Measurements from ENCODE around the gene USP36.

Gene USP36

DNA sequence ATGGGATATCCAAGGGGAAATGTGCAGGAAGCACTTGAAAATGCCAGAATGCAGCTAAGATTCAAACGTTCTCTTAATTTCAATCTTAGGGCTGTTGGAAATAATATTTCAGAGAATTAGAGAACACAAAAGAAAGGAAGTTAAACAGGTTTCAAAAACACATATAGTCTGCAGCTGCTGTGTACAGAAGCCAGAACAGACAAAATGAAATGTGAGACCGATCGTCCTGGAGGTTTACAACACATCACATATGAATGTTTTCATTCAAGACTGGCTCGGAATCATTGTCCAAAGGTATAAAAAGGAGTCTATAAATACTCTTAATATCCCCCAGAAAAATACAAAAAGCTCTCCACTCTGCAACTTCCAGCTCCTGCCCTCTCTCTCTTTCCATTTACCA is 72.8 kb downstream of the USP36 start:
- H3K4me3 ChIP-seq (ENCODE audit: low read depth, low read length): no peak overlapping the region

DNA sequence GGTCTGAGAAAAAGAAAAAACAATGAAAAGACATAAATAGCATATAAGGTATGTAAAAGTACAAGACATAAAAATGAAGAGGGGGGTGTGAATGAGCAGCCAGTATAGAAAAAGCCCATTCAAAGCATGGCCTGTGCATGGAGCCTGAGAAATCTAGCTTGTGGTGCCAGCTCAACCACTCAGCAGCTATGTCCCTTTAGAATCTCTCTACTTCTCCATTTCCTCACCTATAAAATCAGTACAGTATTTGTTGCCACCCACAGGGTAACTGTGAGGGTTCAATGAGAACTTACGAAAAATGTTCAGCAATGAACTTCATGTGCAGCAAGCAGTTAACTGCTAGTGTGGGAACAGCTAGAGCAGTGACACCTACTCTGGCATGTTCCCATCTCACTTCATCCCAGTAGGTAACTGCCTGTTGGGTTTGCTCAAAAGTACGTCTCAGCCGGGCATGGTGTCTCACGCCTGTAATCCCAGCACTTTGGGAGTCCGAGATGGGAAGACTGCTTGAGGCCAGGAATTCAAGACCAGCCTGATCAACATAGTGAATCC is 73.8 kb downstream of the USP36 start:
- TF ChIP-seq, protein P1, sequence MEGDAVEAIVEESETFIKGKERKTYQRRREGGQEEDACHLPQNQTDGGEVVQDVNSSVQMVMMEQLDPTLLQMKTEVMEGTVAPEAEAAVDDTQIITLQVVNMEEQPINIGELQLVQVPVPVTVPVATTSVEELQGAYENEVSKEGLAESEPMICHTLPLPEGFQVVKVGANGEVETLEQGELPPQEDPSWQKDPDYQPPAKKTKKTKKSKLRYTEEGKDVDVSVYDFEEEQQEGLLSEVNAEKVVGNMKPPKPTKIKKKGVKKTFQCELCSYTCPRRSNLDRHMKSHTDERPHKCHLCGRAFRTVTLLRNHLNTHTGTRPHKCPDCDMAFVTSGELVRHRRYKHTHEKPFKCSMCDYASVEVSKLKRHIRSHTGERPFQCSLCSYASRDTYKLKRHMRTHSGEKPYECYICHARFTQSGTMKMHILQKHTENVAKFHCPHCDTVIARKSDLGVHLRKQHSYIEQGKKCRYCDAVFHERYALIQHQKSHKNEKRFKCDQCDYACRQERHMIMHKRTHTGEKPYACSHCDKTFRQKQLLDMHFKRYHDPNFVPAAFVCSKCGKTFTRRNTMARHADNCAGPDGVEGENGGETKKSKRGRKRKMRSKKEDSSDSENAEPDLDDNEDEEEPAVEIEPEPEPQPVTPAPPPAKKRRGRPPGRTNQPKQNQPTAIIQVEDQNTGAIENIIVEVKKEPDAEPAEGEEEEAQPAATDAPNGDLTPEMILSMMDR (IDR thresholded peaks at IDR 0.05; ENCODE audit: borderline replicate concordance, insufficient read depth, low read depth, low read length): no peak

More for the DNA sequence above, 72.8 kb downstream of the USP36 start:
- TF ChIP-seq, protein P1 (IDR thresholded peaks at IDR 0.05; ENCODE audit: borderline replicate concordance, insufficient read depth, low read depth, low read length): no peak

DNA sequence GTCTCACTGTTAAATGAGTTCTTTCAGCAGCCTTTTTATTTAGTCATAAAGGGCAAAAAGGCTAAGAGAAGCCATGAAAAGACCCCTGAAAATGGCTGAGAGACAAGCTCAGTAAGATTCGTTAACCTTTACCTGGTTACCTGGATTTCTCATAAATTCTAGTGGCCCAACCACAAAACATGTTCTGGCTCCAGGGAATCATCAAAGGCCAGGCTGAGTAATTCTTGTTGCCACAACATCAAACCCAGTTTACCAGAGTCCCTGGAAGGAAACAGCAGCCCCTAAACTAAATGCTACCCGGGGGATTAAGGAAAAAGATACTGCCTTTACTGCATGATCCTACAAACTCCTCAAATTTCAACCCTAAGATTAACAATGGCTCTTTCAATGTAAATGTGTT is 74.4 kb downstream of the USP36 start:
- no peak overlapping the region for H3K4me3 ChIP-seq (ENCODE audit: low read depth, low read length)
- TF ChIP-seq, protein P1 (IDR thresholded peaks at IDR 0.05; ENCODE audit: borderline replicate concordance, insufficient read depth, low read depth, low read length): no peak

More for the DNA sequence above, 73.8 kb downstream of the USP36 start:
- H3K4me3 ChIP-seq (ENCODE audit: low read depth, low read length): no peak overlapping the region

DNA sequence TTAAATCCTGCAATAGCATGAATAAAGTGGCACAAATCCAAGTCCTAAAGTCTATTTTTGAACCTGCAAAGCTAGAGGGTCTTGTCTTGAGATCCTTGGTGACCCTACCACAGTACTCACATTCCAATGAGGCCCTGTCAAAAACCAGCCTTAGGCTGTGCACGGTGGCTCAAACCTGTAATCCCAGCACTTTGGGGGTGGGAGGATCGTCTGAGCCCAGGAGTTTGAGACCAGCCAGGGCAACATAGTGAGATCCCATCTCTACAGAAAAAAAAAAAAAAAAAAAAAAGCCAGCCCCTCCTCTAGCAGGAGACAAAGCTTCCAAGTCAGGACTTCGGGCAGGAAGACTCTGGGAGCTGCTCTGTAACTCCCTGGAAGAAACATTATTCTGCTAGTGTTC is 74.8 kb downstream of the USP36 start:
- TF ChIP-seq, protein P1 (IDR thresholded peaks at IDR 0.05; ENCODE audit: borderline replicate concordance, insufficient read depth, low read depth, low read length): no peak
- no peak overlapping the region for H3K4me3 ChIP-seq (ENCODE audit: low read depth, low read length)

DNA sequence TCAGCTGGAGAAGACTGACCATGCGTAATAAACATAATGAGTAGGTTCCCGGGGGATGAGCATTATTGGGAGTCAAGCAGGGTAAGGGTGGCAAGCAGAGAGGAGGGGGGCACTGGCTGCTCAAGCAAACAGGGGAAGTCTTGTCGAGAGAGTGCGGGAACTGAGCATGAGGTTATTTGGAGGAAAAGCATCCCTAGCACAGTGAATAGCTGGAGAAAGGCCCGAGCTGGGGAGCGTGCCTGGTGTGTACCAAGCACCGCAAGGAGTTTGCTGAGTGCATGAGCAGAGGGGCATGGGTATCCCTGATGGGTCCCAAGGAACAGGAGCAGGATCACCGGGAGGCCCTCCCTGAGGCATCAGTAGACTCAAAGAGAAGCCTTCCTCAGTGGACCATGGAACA is 75.7 kb downstream of the USP36 start:
- H3K4me3 ChIP-seq (ENCODE audit: low read depth, low read length): no peak overlapping the region
- TF ChIP-seq, protein P1 (IDR thresholded peaks at IDR 0.05; ENCODE audit: borderline replicate concordance, insufficient read depth, low read depth, low read length): no peak

DNA sequence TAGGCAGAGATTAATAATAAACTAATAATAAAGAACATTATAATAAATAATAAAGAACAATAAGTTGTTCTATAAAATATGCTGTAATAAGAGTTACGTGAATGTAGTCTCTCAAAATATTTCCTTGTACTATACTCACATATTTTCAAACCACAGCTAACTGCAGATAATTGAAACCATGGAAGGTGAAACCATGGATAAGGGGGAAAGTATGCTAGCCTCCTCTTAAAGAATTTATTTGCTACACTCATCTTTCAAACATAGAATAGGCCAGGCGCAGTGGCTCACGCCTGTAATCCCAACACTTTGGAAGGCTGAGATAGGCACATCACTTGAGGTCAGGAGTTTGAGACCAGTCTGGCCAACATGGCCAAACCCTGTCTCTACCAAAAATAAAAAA is 77.1 kb downstream of the USP36 start:
- no peak overlapping the region for H3K4me3 ChIP-seq (ENCODE audit: low read depth, low read length)
- TF ChIP-seq, protein P1 (IDR thresholded peaks at IDR 0.05; ENCODE audit: borderline replicate concordance, insufficient read depth, low read depth, low read length): no peak

DNA sequence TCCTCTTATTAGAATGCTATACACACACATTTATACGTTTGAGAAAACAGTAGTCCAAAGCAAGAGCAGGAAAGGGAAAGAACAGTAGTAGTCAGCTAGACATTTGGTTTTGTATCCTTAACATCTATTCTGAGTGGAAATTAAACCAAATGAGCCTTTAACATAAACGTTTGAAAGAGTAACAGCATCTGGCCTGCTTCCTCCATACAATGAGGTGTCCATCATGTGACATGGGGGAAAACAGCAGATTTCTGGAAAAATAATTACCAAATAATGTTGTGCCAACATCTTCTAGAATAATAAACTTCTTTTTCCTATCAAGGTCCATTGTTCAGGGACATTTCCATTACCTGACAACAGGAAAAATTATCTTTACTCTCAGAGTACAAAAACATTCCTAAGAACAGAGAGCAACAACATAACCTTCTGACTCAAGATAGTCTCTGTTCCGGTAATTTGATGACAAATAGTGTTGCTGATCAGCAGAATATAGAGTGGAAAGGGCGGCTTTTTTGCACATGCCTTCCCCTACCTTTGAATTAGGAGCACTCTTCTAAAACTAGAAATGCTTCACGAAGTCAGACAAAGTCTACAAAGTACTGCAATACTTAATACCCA is 78.7 kb downstream of the USP36 start:
- no peak overlapping the region for H3K4me3 ChIP-seq (ENCODE audit: low read depth, low read length)
- TF ChIP-seq, protein P1 (IDR thresholded peaks at IDR 0.05; ENCODE audit: borderline replicate concordance, insufficient read depth, low read depth, low read length): no peak
